OCI-LY7 (cell line): Measurements from ENCODE around the gene PLEKHA5.

ENCODE experiments used
- EZH2phosphoT487 ChIP-seq: fragments of 200-600 bp; sonication (generic); IDR thresholded peaks from 2 replicates; pipeline ENCODE4 v1.6.1; 2018; ENCODE audit warnings: low read depth, borderline replicate concordance, mild to moderate bottlenecking, mixed run types, antibody characterized with exemption, low read length, moderate library complexity, mixed read lengths
- TF ChIP-seq, protein P1 (sequence below): fragments of 200-600 bp; sonication (generic); conservative IDR thresholded peaks from 2 replicates; pipeline ENCODE4 v1.5.1; 2014; ENCODE audit warnings: mild to moderate bottlenecking, antibody characterized with exemption, low read length, moderate library complexity, mixed read lengths

DNA sequence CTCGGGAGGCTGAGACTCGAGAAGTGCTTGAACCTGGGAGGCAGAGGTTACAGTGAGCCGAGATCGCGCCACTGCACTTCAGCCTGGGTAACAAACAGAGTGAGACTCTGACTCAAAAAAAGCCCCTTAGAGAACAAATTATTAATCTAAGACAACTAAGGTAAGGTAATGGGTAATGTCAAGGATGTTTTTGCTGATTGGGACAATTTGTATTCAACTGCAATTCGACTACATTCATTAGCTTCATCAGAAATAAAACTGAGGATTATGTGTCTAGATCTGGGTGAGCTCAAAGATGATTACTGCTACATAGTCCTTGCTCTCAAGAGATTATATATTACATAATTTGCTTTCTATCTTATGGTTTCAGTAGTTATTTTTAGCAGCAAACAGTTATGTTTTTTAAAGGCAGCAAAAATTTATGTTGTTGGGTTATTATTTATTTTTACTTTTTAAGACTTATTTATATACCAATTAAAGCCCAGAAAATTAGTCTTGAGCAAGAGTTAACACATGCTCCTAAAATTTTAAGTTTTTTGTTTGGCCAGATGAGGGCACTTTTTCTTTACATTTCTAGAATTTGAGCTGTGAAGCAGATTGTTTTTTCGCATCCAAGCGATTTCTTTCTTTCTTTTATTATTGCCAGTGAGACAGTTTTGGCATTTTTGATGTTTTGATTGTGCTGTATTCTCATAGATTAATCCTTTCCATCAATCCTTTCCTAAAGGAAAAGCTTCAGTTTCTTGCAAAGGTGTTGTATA is 52.3 kb downstream of the PLEKHA5 start:
- TF ChIP-seq, protein P1, sequence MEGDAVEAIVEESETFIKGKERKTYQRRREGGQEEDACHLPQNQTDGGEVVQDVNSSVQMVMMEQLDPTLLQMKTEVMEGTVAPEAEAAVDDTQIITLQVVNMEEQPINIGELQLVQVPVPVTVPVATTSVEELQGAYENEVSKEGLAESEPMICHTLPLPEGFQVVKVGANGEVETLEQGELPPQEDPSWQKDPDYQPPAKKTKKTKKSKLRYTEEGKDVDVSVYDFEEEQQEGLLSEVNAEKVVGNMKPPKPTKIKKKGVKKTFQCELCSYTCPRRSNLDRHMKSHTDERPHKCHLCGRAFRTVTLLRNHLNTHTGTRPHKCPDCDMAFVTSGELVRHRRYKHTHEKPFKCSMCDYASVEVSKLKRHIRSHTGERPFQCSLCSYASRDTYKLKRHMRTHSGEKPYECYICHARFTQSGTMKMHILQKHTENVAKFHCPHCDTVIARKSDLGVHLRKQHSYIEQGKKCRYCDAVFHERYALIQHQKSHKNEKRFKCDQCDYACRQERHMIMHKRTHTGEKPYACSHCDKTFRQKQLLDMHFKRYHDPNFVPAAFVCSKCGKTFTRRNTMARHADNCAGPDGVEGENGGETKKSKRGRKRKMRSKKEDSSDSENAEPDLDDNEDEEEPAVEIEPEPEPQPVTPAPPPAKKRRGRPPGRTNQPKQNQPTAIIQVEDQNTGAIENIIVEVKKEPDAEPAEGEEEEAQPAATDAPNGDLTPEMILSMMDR, result peak; percentile 52
- no peak for TF ChIP-seq EZH2phosphoT487
